CD4-positive, alpha-beta T cell treated with Interleukin-10 for 1 hour (primary cell): Measurements from ENCODE around the gene ARHGAP26.

Experiments
- DNase-seq: peaks from one replicate; pipeline ENCODE4 v3.0.0-alpha.2; 2020

The ARHGAP26 gene

GRCh38 chr5:143152445-143152844, 382.3 kb downstream of the ARHGAP26 start:
- no peak for DNase-seq

GRCh38 chr5:143153332-143154119, 383.3 kb downstream of the ARHGAP26 start:
- no peak for DNase-seq

GRCh38 chr5:143154510-143155370, 384.6 kb downstream of the ARHGAP26 start:
- DNase-seq: no peak

GRCh38 chr5:143155455-143155854, 385.3 kb downstream of the ARHGAP26 start:
- DNase-seq: no peak

- DNase-seq: no peak
These were observed 385.9 kb downstream of the ARHGAP26 start for GRCh38 chr5:143156086-143156485.

GRCh38 chr5:143156572-143156971, 386.4 kb downstream of the ARHGAP26 start:
- DNase-seq: no peak

- DNase-seq: no peak
These were observed 388.9 kb downstream of the ARHGAP26 start for GRCh38 chr5:143159031-143159430.

GRCh38 chr5:143161885-143162540, 391.8 kb downstream of the ARHGAP26 start:
- no peak for DNase-seq

- DNase-seq: no peak
These were observed 392.6 kb downstream of the ARHGAP26 start for GRCh38 chr5:143162810-143163209.

GRCh38 chr5:143164557-143164956, 394.4 kb downstream of the ARHGAP26 start:
- no peak for DNase-seq

GRCh38 chr5:143165049-143165880, 395.1 kb downstream of the ARHGAP26 start:
- no peak for DNase-seq

GRCh38 chr5:143166090-143166489, 395.9 kb downstream of the ARHGAP26 start:
- no peak for DNase-seq

GRCh38 chr5:143166661-143167420, 396.7 kb downstream of the ARHGAP26 start:
- no peak for DNase-seq

- DNase-seq: no peak
These were observed 398.1 kb downstream of the ARHGAP26 start for GRCh38 chr5:143168171-143168741.

GRCh38 chr5:143168921-143169810, 399.0 kb downstream of the ARHGAP26 start:
- no peak for DNase-seq

GRCh38 chr5:143170104-143170503, 399.9 kb downstream of the ARHGAP26 start:
- DNase-seq: no peak

GRCh38 chr5:143170977-143171376, 400.8 kb downstream of the ARHGAP26 start:
- DNase-seq: no peak

- DNase-seq: no peak
These were observed 402.6 kb downstream of the ARHGAP26 start for GRCh38 chr5:143172739-143173138.

- DNase-seq: no peak
These were observed 403.1 kb downstream of the ARHGAP26 start for GRCh38 chr5:143173139-143173889.
